Measurements from ENCODE around the gene KCNQ1. TPM values are rescaled to one million over a fixed set of nuclear protein-coding genes. Genes with fewer than 3 reads are reported as not detected.

KCNQ1 gene
- total RNA-seq, 2 donors from 2014 or later = 38.9 to 46.1 TPM

- H3K4me1 ChIP-seq = no peaks in the 10 kb centered on the region
- H3K27ac ChIP-seq = no peak overlapping the region
- no peaks in the 10 kb centered on the region for H3K27me3 ChIP-seq
- no peak for DNase-seq
- H3K36me3 ChIP-seq (replicated peaks in 1 of 2; ENCODE audit: insufficient read depth in 1 of 2, low read depth in 2 of 2) = no peaks in the 10 kb centered on the region
- intact Hi-C loops (cut with DNase I) = no loop called here
- WGBS, 2 donors = 95 to 97% methylated on average over 15 to 16 of the region's 16 CpGs
- no peak for ATAC-seq
- peaks cover 0 to 14% (median 0%) of the 10 kb centered on the region in 3 donors for H3K9me3 ChIP-seq
- H3K4me3 ChIP-seq = no peak overlapping the region
- no peak for TF ChIP-seq CTCF (IDR thresholded peaks at IDR 0.05)
- no peak for TF ChIP-seq POLR2A (IDR thresholded peaks at IDR 0.05)
Observed at GRCh38 chr11:2815762-2816496, 371.1 kb downstream of the KCNQ1 start.

- no peak for DNase-seq
- peaks cover 0 to 14% (median 0%) of the 10 kb centered on the region in 3 donors for H3K9me3 ChIP-seq
- 91 to 100% methylated on average over 2 of the region's 2 CpGs for WGBS, 2 donors
- no peaks in the 10 kb centered on the region for H3K4me1 ChIP-seq
- ATAC-seq = no peak
- no peaks in the 10 kb centered on the region for H3K27me3 ChIP-seq
- intact Hi-C loops (cut with DNase I) = no loop called here
- H3K27ac ChIP-seq = no peak overlapping the region
- no peaks in the 10 kb centered on the region for H3K36me3 ChIP-seq (replicated peaks in 1 of 2; ENCODE audit: insufficient read depth in 1 of 2, low read depth in 2 of 2)
- no peak for TF ChIP-seq CTCF (IDR thresholded peaks at IDR 0.05)
- no peak for TF ChIP-seq POLR2A (IDR thresholded peaks at IDR 0.05)
- H3K4me3 ChIP-seq = no peak overlapping the region
Observed at GRCh38 chr11:2816523-2816922, 371.7 kb downstream of the KCNQ1 start.

GRCh38 chr11:2816941-2817421, 372.2 kb downstream of the KCNQ1 start:
- peak in 1 of 4 donors; percentile 25 for DNase-seq
- WGBS, 2 donors = 79 to 86% methylated on average over 7 to 11 of the region's 15 CpGs
- Histone ChIP-seq H3K27me3 (no peaks in the 10 kb centered on the region), H3K36me3 (replicated peaks in 1 of 2; ENCODE audit: insufficient read depth in 1 of 2, low read depth in 2 of 2) (no peaks in the 10 kb centered on the region), H3K4me3 (no peak overlapping the region), H3K9me3 (peaks cover 0 to 14% (median 0%) of the 10 kb centered on the region in 3 donors), H3K27ac (no peak overlapping the region), H3K4me1 (no peaks in the 10 kb centered on the region)
- intact Hi-C loops (cut with DNase I) = no loop called here
- ATAC-seq = no peak
- no peak for TF ChIP-seq POLR2A (IDR thresholded peaks at IDR 0.05)
- no peak for TF ChIP-seq CTCF (IDR thresholded peaks at IDR 0.05)

- Histone ChIP-seq H3K4me3 (no peak overlapping the region), H3K36me3 (replicated peaks in 1 of 2; ENCODE audit: insufficient read depth in 1 of 2, low read depth in 2 of 2) (no peaks in the 10 kb centered on the region), H3K4me1 (no peaks in the 10 kb centered on the region), H3K27ac (no peak overlapping the region), H3K27me3 (no peaks in the 10 kb centered on the region), H3K9me3 (peaks cover 0 to 14% (median 0%) of the 10 kb centered on the region in 3 donors)
- intact Hi-C loops (cut with DNase I) = no loop called here
- TF ChIP-seq POLR2A (IDR thresholded peaks at IDR 0.05) (no peak), CTCF (IDR thresholded peaks at IDR 0.05) (no peak)
- no peak for ATAC-seq
- WGBS, 2 donors = 76 to 100% methylated on average over 3 to 6 of the region's 6 CpGs
- no peak for DNase-seq
Observed at GRCh38 chr11:2817431-2817830, 372.6 kb downstream of the KCNQ1 start.

GRCh38 chr11:2818021-2818420, 373.2 kb downstream of the KCNQ1 start:
- H3K27ac ChIP-seq = no peak overlapping the region
- no peaks in the 10 kb centered on the region for H3K27me3 ChIP-seq
- no peaks in the 10 kb centered on the region for H3K4me1 ChIP-seq
- 94 to 100% methylated on average over 4 to 6 of the region's 6 CpGs for WGBS, 2 donors
- H3K9me3 ChIP-seq = peaks cover 0 to 14% (median 0%) of the 10 kb centered on the region in 3 donors
- ATAC-seq (no peak), DNase-seq (no peak)
- no peak overlapping the region for H3K4me3 ChIP-seq
- H3K36me3 ChIP-seq (replicated peaks in 1 of 2; ENCODE audit: insufficient read depth in 1 of 2, low read depth in 2 of 2) = no peaks in the 10 kb centered on the region
- TF ChIP-seq POLR2A (IDR thresholded peaks at IDR 0.05) (no peak), CTCF (IDR thresholded peaks at IDR 0.05) (no peak)
- intact Hi-C loops (cut with DNase I) = no loop called here

All from body of pancreas (tissue), 4 donors.